Endometrial microvascular endothelial cells (primary cell): ENCODE data around the gene LPP. TPM values are rescaled to one million over a fixed set of nuclear protein-coding genes. Genes with fewer than 3 reads are reported as not detected.

Experiments used
- in situ Hi-C: cut with HindIII; loops from 2 replicates; pipeline ENCODE4 v1.10.0; 2017; ENCODE audit warnings: low sequenced_read_pairs, low pct_unique_long_range_greater_than_20kb; ENCODE audit errors: inconsistent ontology term
- total RNA-seq: library from RNA; depleted of rRNA; stranded (reverse); fragments of >200 nt; gene quantifications from one replicate; pipeline ENCODE4 v1.2.3, GENCODE V29; 2015; ENCODE audit errors: inconsistent ontology term

LPP gene
- total RNA-seq, 1 donor from 2014 or later: 43.2 TPM

GRCh38 chr3:188255190-188255589 lies 101.2 kb downstream of the LPP start:
- in situ Hi-C loops: no loop called here

- in situ Hi-C loops: no loop called here
Measured at GRCh38 chr3:188256758-188257157, 102.8 kb downstream of the LPP start.

GRCh38 chr3:188257384-188258026 lies 103.5 kb downstream of the LPP start:
- in situ Hi-C loops: no loop called here

- in situ Hi-C loops: no loop called here
Measured at GRCh38 chr3:188259191-188259590, 105.2 kb downstream of the LPP start.

- in situ Hi-C loops: no loop called here
Measured at GRCh38 chr3:188259596-188259995, 105.6 kb downstream of the LPP start.

- in situ Hi-C loops: no loop called here
Measured at GRCh38 chr3:188261011-188261410, 107.1 kb downstream of the LPP start.

GRCh38 chr3:188262488-188262887 lies 108.5 kb downstream of the LPP start:
- in situ Hi-C loops: no loop called here

GRCh38 chr3:188262913-188263683 lies 109.1 kb downstream of the LPP start:
- in situ Hi-C loops: no loop called here

GRCh38 chr3:188264226-188265207 lies 110.6 kb downstream of the LPP start:
- in situ Hi-C loops: no loop called here

GRCh38 chr3:188266562-188267274 lies 112.8 kb downstream of the LPP start:
- in situ Hi-C loops: no loop called here

- in situ Hi-C loops: no loop called here
Measured at GRCh38 chr3:188267790-188268335, 113.9 kb downstream of the LPP start.

GRCh38 chr3:188268336-188268735 lies 114.4 kb downstream of the LPP start:
- in situ Hi-C loops: no loop called here

- in situ Hi-C loops: no loop called here
Measured at GRCh38 chr3:188269040-188269439, 115.1 kb downstream of the LPP start.

- in situ Hi-C loops: no loop called here
Measured at GRCh38 chr3:188270423-188270972, 116.5 kb downstream of the LPP start.

GRCh38 chr3:188271226-188271914 lies 117.4 kb downstream of the LPP start:
- in situ Hi-C loops: no loop called here

GRCh38 chr3:188272481-188273372 lies 118.8 kb downstream of the LPP start:
- in situ Hi-C loops: no loop called here
